Panc1 (cell line): ENCODE measurements around the gene MTOR. TPM values are rescaled to one million over a fixed set of nuclear protein-coding genes. Genes with fewer than 3 reads are reported as not detected.
"Not testable (repeated sequence)": the region's sequence is repeated elsewhere in the genome, so short reads cannot be mapped to it uniquely, and the experiment has no call there.

ENCODE experiments used
- ATAC-seq: fragments of 200-7000 bp; cut with Tn5 transposase; 2 replicates; pipeline ENCODE4 v1.9.1; 2020; ENCODE audit warnings: mild to moderate bottlenecking, moderate library complexity
- BruUV-seq: library from RNA; stranded (reverse); fragments of 400-500 nt; replicated peaks from 2 replicates; lab custom pipeline; 2021; lab: Mats Ljungman, UMichigan
- CTCF ChIA-PET: fragments of 300-600 bp; sonication (Branson Sonifier 250); formaldehyde crosslinking; loops from one replicate; lab custom pipeline; 2022; ENCODE audit warnings: antibody characterized with exemption; lab: Charles Lee
- POLR2A ChIA-PET: fragments of 300-600 bp; sonication (Branson Sonifier 250); formaldehyde crosslinking; loops from one replicate; lab custom pipeline; 2022; ENCODE audit warnings: antibody characterized with exemption; lab: Charles Lee
- DNase-seq: peaks from one replicate; pipeline ENCODE4 v3.0.0-alpha.2; 2010; ENCODE audit warnings: low read depth, low spot score
- H3K27ac ChIP-seq: 2 replicates; pipeline ENCODE4 v1.5.1; 2011; ENCODE audit warnings: mild to moderate bottlenecking, low read length, inconsistent platforms
- H3K27me3 ChIP-seq: fragments of 200-500 bp; sonication (Bioruptor generic); 2 replicates; pipeline ENCODE4 v1.6.0; 2014; ENCODE audit warnings: low read length, inconsistent platforms; ENCODE audit not compliant: control insufficient read depth, insufficient read depth
- H3K36me3 ChIP-seq: fragments of 200-500 bp; sonication (Bioruptor generic); 2 replicates; pipeline ENCODE4 v1.5.1; 2014; ENCODE audit warnings: inconsistent platforms, mild to moderate bottlenecking, low read length, moderate library complexity; ENCODE audit not compliant: control insufficient read depth, insufficient read depth
- H3K4me1 ChIP-seq: 2 replicates; pipeline ENCODE4 v1.5.1; 2011; ENCODE audit warnings: inconsistent platforms, mild to moderate bottlenecking, low read length, moderate library complexity; ENCODE audit not compliant: control insufficient read depth, insufficient read depth
- H3K4me3 ChIP-seq, 2 experiments: 2 replicates each; pipeline ENCODE4 v1.5.1; 2011 to 2012; ENCODE audit warnings: low read depth in 2 of 2, low read length in 2 of 2, mild to moderate bottlenecking in 2 of 2, inconsistent platforms in 1 of 2, moderate library complexity in 1 of 2
- H3K9me3 ChIP-seq: fragments of 200-500 bp; sonication (Bioruptor generic); 2 replicates; pipeline ENCODE4 v1.5.1; 2014; ENCODE audit warnings: low read depth, mild to moderate bottlenecking, inconsistent platforms, low read length, moderate library complexity; ENCODE audit not compliant: control insufficient read depth, insufficient read depth
- POLR2AphosphoS5 ChIP-seq: IDR thresholded peaks from 2 replicates; pipeline ENCODE4 v1.6.1; 2012; ENCODE audit warnings: mild to moderate bottlenecking, low read depth, low read length, moderate library complexity
- SIN3A ChIP-seq: IDR thresholded peaks from 2 replicates; pipeline ENCODE4 v1.6.1; 2012; ENCODE audit warnings: low read depth, mild to moderate bottlenecking, low read length, moderate library complexity, borderline replicate concordance; ENCODE audit not compliant: insufficient read depth
- TCF7L2 ChIP-seq: IDR thresholded peaks from 2 replicates; pipeline ENCODE4 v1.6.1; 2011; ENCODE audit warnings: mild to moderate bottlenecking, low read depth, low read length, inconsistent platforms
- in situ Hi-C: cut with HindIII; loops from 2 replicates; pipeline ENCODE4 v1.10.0; 2016; ENCODE audit warnings: low sequenced_read_pairs, low pct_unique_long_range_greater_than_20kb
- intact Hi-C: fragments of 100-400 bp; cut with micrococcal nuclease; formaldehyde crosslinking; loops from one replicate; pipeline ENCODE4 v1.10.0; 2022; ENCODE audit not compliant: unreplicated experiment
- total RNA-seq: library from RNA; stranded (reverse); gene quantifications from one replicate; pipeline ENCODE4 v1.2.1, GENCODE V29; 2021; ENCODE audit not compliant: unreplicated experiment
- TF ChIP-seq, protein P1 (sequence below), 2 experiments: IDR thresholded peaks; 2 replicates each; pipeline ENCODE4 v1.6.1; 2011 to 2012; ENCODE audit warnings: low read depth in 2 of 2, control low read depth in 1 of 2, low read length in 1 of 2, mild to moderate bottlenecking in 1 of 2, moderate library complexity in 1 of 2; ENCODE audit not compliant: insufficient read depth in 1 of 2
- TF ChIP-seq, protein P2 (sequence below): fragments of 450-650 bp; IDR thresholded peaks from 2 replicates; pipeline ENCODE4 v1.5.1; 2017; ENCODE audit warnings: mild to moderate bottlenecking

Gene MTOR
- total RNA-seq, 1 experiment from 2014 or later = 71.2 TPM

DNA sequence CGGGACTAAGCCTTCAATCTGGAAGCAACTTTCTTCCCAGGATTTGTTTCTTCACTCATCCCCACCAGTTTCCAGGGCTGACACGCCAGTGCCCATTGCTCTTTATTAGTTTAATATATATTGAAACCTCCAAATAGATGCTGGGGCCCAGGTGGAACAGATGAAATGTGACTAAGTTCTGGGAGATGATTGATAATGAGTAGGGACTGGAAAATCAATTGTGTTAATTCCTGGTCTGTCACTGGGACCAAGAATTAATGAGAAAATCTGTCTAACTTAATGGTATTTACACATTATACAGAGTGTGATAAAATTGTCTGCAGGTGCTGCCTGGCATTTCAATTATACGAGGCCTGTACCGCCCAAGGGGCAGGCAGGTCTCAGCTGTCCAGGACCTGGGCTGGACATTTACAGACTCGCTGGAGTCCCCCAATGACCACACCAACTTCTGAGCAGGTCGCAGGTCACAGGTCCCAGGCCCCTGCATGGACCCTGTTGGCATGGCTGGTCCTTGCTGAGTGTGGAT, 46.4 kb upstream of the MTOR start:
- BruUV-seq = no TSS peak
- TF ChIP-seq, protein P1, sequence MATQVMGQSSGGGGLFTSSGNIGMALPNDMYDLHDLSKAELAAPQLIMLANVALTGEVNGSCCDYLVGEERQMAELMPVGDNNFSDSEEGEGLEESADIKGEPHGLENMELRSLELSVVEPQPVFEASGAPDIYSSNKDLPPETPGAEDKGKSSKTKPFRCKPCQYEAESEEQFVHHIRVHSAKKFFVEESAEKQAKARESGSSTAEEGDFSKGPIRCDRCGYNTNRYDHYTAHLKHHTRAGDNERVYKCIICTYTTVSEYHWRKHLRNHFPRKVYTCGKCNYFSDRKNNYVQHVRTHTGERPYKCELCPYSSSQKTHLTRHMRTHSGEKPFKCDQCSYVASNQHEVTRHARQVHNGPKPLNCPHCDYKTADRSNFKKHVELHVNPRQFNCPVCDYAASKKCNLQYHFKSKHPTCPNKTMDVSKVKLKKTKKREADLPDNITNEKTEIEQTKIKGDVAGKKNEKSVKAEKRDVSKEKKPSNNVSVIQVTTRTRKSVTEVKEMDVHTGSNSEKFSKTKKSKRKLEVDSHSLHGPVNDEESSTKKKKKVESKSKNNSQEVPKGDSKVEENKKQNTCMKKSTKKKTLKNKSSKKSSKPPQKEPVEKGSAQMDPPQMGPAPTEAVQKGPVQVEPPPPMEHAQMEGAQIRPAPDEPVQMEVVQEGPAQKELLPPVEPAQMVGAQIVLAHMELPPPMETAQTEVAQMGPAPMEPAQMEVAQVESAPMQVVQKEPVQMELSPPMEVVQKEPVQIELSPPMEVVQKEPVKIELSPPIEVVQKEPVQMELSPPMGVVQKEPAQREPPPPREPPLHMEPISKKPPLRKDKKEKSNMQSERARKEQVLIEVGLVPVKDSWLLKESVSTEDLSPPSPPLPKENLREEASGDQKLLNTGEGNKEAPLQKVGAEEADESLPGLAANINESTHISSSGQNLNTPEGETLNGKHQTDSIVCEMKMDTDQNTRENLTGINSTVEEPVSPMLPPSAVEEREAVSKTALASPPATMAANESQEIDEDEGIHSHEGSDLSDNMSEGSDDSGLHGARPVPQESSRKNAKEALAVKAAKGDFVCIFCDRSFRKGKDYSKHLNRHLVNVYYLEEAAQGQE (IDR thresholded peaks at IDR 0.05; ENCODE audit: insufficient read depth in 1 of 2, low read depth in 2 of 2, low read length in 1 of 2) = no peak
- no peak for TF ChIP-seq SIN3A
- no peak for TF ChIP-seq POLR2AphosphoS5
- H3K27me3 ChIP-seq = no peaks in the 10 kb centered on the region
- H3K4me3 ChIP-seq = no peak overlapping the region
- no peaks in the 10 kb centered on the region for H3K9me3 ChIP-seq
- no peaks in the 10 kb centered on the region for H3K36me3 ChIP-seq
- CTCF ChIA-PET = no interaction called here
- H3K27ac ChIP-seq = no peak overlapping the region
- ATAC-seq (no peak), DNase-seq (no peak)
- intact Hi-C loops (no loop called here), in situ Hi-C loops (no loop called here)
- POLR2A ChIA-PET = no interaction called here
- no peaks in the 10 kb centered on the region for H3K4me1 ChIP-seq

DNA sequence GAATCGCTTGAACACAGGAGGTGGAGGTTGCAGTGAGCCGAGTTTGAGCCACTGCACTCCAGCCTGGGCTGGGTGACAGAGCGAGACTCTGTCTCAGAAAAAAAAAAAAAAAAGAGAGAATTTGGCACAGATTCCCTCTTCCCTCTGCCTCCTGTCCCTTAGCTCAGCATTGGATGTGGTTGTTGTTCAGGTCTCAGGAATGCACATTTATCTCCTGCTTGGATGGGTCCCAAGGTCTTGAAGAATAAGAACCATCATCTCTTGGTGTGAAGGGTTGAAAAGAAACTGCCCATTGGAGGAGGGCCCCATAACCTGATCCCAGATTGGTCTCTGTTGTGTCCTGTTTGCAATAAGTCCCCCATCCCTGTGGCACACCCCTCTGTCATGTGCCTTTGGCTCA, 45.5 kb upstream of the MTOR start:
- in situ Hi-C loops (no loop called here), intact Hi-C loops (no loop called here)
- Histone ChIP-seq H3K9me3 (no peaks in the 10 kb centered on the region), H3K27ac (no peak overlapping the region), H3K4me3 (no peak overlapping the region), H3K4me1 (no peaks in the 10 kb centered on the region), H3K27me3 (no peaks in the 10 kb centered on the region), H3K36me3 (no peaks in the 10 kb centered on the region)
- no TSS peak for BruUV-seq
- TF ChIP-seq, protein P1 (IDR thresholded peaks at IDR 0.05; ENCODE audit: insufficient read depth in 1 of 2, low read depth in 2 of 2, low read length in 1 of 2) = no peak
- TF ChIP-seq POLR2AphosphoS5 (no peak), SIN3A (no peak), TCF7L2 (no peak)
- TF ChIP-seq, protein P2, sequence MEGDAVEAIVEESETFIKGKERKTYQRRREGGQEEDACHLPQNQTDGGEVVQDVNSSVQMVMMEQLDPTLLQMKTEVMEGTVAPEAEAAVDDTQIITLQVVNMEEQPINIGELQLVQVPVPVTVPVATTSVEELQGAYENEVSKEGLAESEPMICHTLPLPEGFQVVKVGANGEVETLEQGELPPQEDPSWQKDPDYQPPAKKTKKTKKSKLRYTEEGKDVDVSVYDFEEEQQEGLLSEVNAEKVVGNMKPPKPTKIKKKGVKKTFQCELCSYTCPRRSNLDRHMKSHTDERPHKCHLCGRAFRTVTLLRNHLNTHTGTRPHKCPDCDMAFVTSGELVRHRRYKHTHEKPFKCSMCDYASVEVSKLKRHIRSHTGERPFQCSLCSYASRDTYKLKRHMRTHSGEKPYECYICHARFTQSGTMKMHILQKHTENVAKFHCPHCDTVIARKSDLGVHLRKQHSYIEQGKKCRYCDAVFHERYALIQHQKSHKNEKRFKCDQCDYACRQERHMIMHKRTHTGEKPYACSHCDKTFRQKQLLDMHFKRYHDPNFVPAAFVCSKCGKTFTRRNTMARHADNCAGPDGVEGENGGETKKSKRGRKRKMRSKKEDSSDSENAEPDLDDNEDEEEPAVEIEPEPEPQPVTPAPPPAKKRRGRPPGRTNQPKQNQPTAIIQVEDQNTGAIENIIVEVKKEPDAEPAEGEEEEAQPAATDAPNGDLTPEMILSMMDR = no peak
- ChIA-PET POLR2A (interaction anchor here (0.6 kb wide), 1 partner anchor 31 kb away, joined by 10 read pairs; no protein-coding TSS in a partner anchor), CTCF (no interaction called here)
- ATAC-seq (no peak), DNase-seq (no peak)

DNA sequence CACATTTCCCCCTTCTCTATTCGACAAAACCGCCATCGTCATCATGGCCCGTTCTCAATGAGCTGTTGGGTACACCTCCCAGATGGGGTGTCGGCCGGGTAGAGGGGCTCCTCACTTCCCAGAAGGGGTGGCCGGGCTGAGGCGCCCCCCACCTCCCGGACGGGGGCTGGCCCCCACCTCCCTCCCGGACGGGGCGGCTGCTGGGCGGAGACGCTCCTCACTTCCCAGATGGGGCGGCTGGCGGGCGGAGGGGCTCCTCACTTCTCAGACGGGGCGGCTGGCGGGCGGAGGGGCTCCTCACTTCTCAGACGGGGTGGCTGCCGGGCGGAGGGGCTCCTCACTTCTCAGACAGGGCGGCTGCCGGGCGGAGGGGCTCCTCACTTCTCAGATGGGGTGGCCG, 43.2 kb upstream of the MTOR start:
- ATAC-seq, H3K9me3 ChIP-seq, CTCF ChIA-PET, H3K4me3 ChIP-seq, H3K4me1 ChIP-seq, intact Hi-C loops, POLR2A ChIA-PET, H3K36me3 ChIP-seq, DNase-seq, in situ Hi-C loops, H3K27ac ChIP-seq, H3K27me3 ChIP-seq, BruUV-seq: not testable (repeated sequence)
